SK-N-SH (cell line): ENCODE results near the gene NEGR1.

ENCODE experiments used
- EP300 ChIP-seq, 2 experiments: IDR thresholded peaks; 2 replicates each; pipeline versions ENCODE4 v1.4.0 to v1.6.1; 2012; ENCODE audit warnings: borderline replicate concordance in 1 of 2, low read depth in 1 of 2, low read length in 1 of 2
- EZH2phosphoT487 ChIP-seq: fragments of 200-600 bp; sonication (generic); IDR thresholded peaks from 2 replicates; pipeline ENCODE4 v1.6.1; 2017; ENCODE audit warnings: low read depth, mixed run types, mild to moderate bottlenecking, antibody characterized with exemption, moderate library complexity, borderline replicate concordance
- FOSL2 ChIP-seq: IDR thresholded peaks from 2 replicates; pipeline ENCODE4 v1.4.0; 2012; ENCODE audit warnings: low read depth, mild to moderate bottlenecking, moderate library complexity, borderline replicate concordance
- FOXM1 ChIP-seq: IDR thresholded peaks from 2 replicates; pipeline ENCODE4 v1.4.0; 2012; ENCODE audit warnings: low read depth, mild to moderate bottlenecking
- GABPA ChIP-seq: IDR thresholded peaks from 2 replicates; pipeline ENCODE4 v1.4.0; 2012; ENCODE audit warnings: low read depth, mild to moderate bottlenecking
- MEF2A ChIP-seq: IDR thresholded peaks from 2 replicates; pipeline ENCODE4 v1.4.0; 2012; ENCODE audit warnings: low read depth, borderline replicate concordance
- NFIC ChIP-seq: IDR thresholded peaks from 2 replicates; pipeline ENCODE4 v1.4.0; 2012; ENCODE audit warnings: borderline replicate concordance
- PBX3 ChIP-seq: IDR thresholded peaks from 2 replicates; pipeline ENCODE4; 2012
- POLR2AphosphoS5 ChIP-seq: IDR thresholded peaks from 2 replicates; pipeline ENCODE4 v1.6.1; 2012; ENCODE audit warnings: low read depth, low read length
- RCOR1 ChIP-seq: fragments of 150-350 bp; IDR thresholded peaks from 2 replicates; pipeline ENCODE4 v1.6.1; 2017; ENCODE audit warnings: antibody characterized with exemption, low read length
- SIN3A ChIP-seq: IDR thresholded peaks from 2 replicates; pipeline ENCODE4 v1.6.1; 2012; ENCODE audit warnings: low read depth, mild to moderate bottlenecking, low read length, moderate library complexity, borderline replicate concordance
- TCF12 ChIP-seq: IDR thresholded peaks from 2 replicates; pipeline ENCODE4 v1.4.0; 2012
- ZBTB33 ChIP-seq: IDR thresholded peaks from 2 replicates; pipeline ENCODE4 v1.4.0; 2012; ENCODE audit warnings: low read depth, borderline replicate concordance
- TF ChIP-seq, protein P1 (sequence below): fragments of 200-600 bp; sonication (generic); IDR thresholded peaks from 2 replicates; pipeline ENCODE4 v1.6.1; 2017; ENCODE audit warnings: antibody characterized with exemption, mild to moderate bottlenecking, moderate library complexity

DNA sequence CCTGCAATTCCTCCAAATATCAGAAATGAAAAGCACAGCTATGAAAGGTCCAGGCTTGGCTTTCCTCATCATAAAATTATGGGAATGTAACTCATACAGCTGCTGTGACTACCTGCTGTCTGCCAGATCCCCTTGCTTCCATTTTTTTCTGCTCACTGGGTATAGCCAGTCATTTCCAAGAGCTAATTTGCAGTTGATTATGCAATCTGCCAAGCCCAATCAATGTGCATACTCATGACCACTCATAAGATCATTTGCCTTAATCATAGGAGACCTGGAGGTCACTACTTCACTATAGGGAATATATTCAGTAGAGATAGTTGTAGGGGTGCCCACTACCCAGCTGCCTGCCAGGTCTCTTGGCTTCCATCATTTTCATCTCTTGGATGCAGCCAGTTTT is 783.8 kb downstream of the NEGR1 start:
- no peak for TF ChIP-seq SIN3A
- TF ChIP-seq, protein P1, sequence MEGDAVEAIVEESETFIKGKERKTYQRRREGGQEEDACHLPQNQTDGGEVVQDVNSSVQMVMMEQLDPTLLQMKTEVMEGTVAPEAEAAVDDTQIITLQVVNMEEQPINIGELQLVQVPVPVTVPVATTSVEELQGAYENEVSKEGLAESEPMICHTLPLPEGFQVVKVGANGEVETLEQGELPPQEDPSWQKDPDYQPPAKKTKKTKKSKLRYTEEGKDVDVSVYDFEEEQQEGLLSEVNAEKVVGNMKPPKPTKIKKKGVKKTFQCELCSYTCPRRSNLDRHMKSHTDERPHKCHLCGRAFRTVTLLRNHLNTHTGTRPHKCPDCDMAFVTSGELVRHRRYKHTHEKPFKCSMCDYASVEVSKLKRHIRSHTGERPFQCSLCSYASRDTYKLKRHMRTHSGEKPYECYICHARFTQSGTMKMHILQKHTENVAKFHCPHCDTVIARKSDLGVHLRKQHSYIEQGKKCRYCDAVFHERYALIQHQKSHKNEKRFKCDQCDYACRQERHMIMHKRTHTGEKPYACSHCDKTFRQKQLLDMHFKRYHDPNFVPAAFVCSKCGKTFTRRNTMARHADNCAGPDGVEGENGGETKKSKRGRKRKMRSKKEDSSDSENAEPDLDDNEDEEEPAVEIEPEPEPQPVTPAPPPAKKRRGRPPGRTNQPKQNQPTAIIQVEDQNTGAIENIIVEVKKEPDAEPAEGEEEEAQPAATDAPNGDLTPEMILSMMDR = no peak
- no peak for TF ChIP-seq NFIC
- no peak for TF ChIP-seq FOXM1
- TF ChIP-seq TCF12 = no peak
- TF ChIP-seq MEF2A = no peak
- TF ChIP-seq PBX3 = no peak
- TF ChIP-seq EP300 (IDR thresholded peaks at IDR 0.05; ENCODE audit: borderline replicate concordance in 1 of 2, low read depth in 1 of 2, low read length in 1 of 2) = no peak
- TF ChIP-seq FOSL2 = no peak
- TF ChIP-seq EZH2phosphoT487 = no peak
- no peak for TF ChIP-seq ZBTB33
- TF ChIP-seq RCOR1 = no peak
- no peak for TF ChIP-seq POLR2AphosphoS5
- no peak for TF ChIP-seq GABPA
